ENCODE results near the gene ATP1A3. TPM values are rescaled to one million over a fixed set of nuclear protein-coding genes. Genes with fewer than 3 reads are reported as not detected.

ATP1A3 gene
- total RNA-seq, 4 donors from 2014 or later: not detected

GRCh38 chr19:41981724-41982123 lies 12.3 kb downstream of the ATP1A3 start:
- no peak overlapping the region for H3K4me3 ChIP-seq (ENCODE audit: low read depth, poor library complexity, severe bottlenecking)
- no peak for DNase-seq (ENCODE audit: low spot score in 2 of 2)
- TF ChIP-seq POLR2A (IDR thresholded peaks at IDR 0.05): no peak
- TF ChIP-seq CTCF (IDR thresholded peaks at IDR 0.05): no peak
- intact Hi-C loops (cut with DNase I; ENCODE audit: low total_unique reads): no loop called here
- 84 to 89% methylated on average over 10 to 15 of the region's 15 CpGs for WGBS, 2 donors

GRCh38 chr19:41978470-41978869 lies 15.6 kb downstream of the ATP1A3 start:
- TF ChIP-seq POLR2A (IDR thresholded peaks at IDR 0.05) (no peak), CTCF (IDR thresholded peaks at IDR 0.05) (no peak)
- intact Hi-C loops (cut with DNase I; ENCODE audit: low total_unique reads): no loop called here
- H3K4me3 ChIP-seq (ENCODE audit: low read depth, poor library complexity, severe bottlenecking): no peak overlapping the region
- DNase-seq (ENCODE audit: low spot score in 2 of 2): no peak
- 86 to 94% methylated on average over 11 to 17 of the region's 17 CpGs for WGBS, 2 donors

- TF ChIP-seq CTCF (IDR thresholded peaks at IDR 0.05) (no peak), POLR2A (IDR thresholded peaks at IDR 0.05) (no peak)
- WGBS, 2 donors: 80 to 89% methylated on average over 22 of the region's 22 CpGs
- H3K4me3 ChIP-seq (ENCODE audit: low read depth, poor library complexity, severe bottlenecking): no peak overlapping the region
- intact Hi-C loops (cut with DNase I; ENCODE audit: low total_unique reads): no loop called here
- DNase-seq (ENCODE audit: low spot score in 2 of 2): no peak
Observed at GRCh38 chr19:41977916-41978315, 16.1 kb downstream of the ATP1A3 start.

GRCh38 chr19:41974652-41975051 lies 19.4 kb downstream of the ATP1A3 start:
- WGBS, 2 donors: 38 to 45% methylated on average over 8 of the region's 8 CpGs
- H3K4me3 ChIP-seq (ENCODE audit: low read depth, poor library complexity, severe bottlenecking): no peak overlapping the region
- TF ChIP-seq POLR2A (IDR thresholded peaks at IDR 0.05) (no peak), CTCF (IDR thresholded peaks at IDR 0.05) (no peak)
- DNase-seq (ENCODE audit: low spot score in 2 of 2): no peak
- intact Hi-C loops (cut with DNase I; ENCODE audit: low total_unique reads): loop anchor here (5.0 kb wide), 1 partner anchor 83 kb away; no protein-coding TSS in a partner anchor

GRCh38 chr19:41971363-41971762 lies 22.7 kb downstream of the ATP1A3 start:
- intact Hi-C loops (cut with DNase I; ENCODE audit: low total_unique reads): loop anchor here (5.0 kb wide), 1 partner anchor 86 kb away; no protein-coding TSS in a partner anchor
- no peak for TF ChIP-seq POLR2A (IDR thresholded peaks at IDR 0.05)
- no peak for TF ChIP-seq CTCF (IDR thresholded peaks at IDR 0.05)
- no peak for DNase-seq (ENCODE audit: low spot score in 2 of 2)
- 86 to 88% methylated on average over 11 of the region's 11 CpGs for WGBS, 2 donors
- no peak overlapping the region for H3K4me3 ChIP-seq (ENCODE audit: low read depth, poor library complexity, severe bottlenecking)

- no peak overlapping the region for H3K4me3 ChIP-seq (ENCODE audit: low read depth, poor library complexity, severe bottlenecking)
- DNase-seq (ENCODE audit: low spot score in 2 of 2): no peak
- 90 to 92% methylated on average over 19 of the region's 19 CpGs for WGBS, 2 donors
- TF ChIP-seq CTCF (IDR thresholded peaks at IDR 0.05) (no peak), POLR2A (IDR thresholded peaks at IDR 0.05) (no peak)
- intact Hi-C loops (cut with DNase I; ENCODE audit: low total_unique reads): loop anchor here (5.0 kb wide), 1 partner anchor 87 kb away; no protein-coding TSS in a partner anchor
Observed at GRCh38 chr19:41969772-41970458, 24.1 kb downstream of the ATP1A3 start.

Measured in lower leg skin (tissue), 4 donors.